ENCODE results near the gene NENF. TPM values are rescaled to one million over a fixed set of nuclear protein-coding genes. Genes with fewer than 3 reads are reported as not detected.
"Not testable (repeated sequence)": the region's sequence is repeated elsewhere in the genome, so short reads cannot be mapped to it uniquely, and the experiment has no call there.

The NENF gene
- total RNA-seq (36.4 TPM), polyA plus RNA-seq (52.2 TPM)
- long read RNA-seq, donor 1, transcript NENF-201 (4 exons, 949 nt): major isoform, 5 of 5 reads
- long read RNA-seq, donor 1, partial matches to known transcripts: 0 of 5 reads
- long read RNA-seq, donor 1, other reads (novel, unspliced or antisense): 0 of 5 reads
- long read RNA-seq, donor 2, transcript NENF-201 (4 exons, 949 nt): major isoform, 36 of 46 reads
- long read RNA-seq, donor 2, transcript NENF-204 (3 exons, 845 nt): minor isoform, 5 of 46 reads
- long read RNA-seq, donor 2, partial matches to known transcripts: 5 of 46 reads
- long read RNA-seq, donor 2, other reads (novel, unspliced or antisense): 0 of 46 reads
- long read RNA-seq, donor 3, transcript NENF-204 (3 exons, 845 nt): minor isoform, 6 of 41 reads
- long read RNA-seq, donor 3, transcript NENF-201 (4 exons, 949 nt): major isoform, 35 of 41 reads
- long read RNA-seq, donor 3, partial matches to known transcripts: 0 of 41 reads
- long read RNA-seq, donor 3, other reads (novel, unspliced or antisense): 0 of 41 reads
- long read RNA-seq, donor 4, transcript NENF-201 (4 exons, 949 nt): major isoform, 18 of 20 reads
- long read RNA-seq, donor 4, partial matches to known transcripts: 0 of 20 reads
- long read RNA-seq, donor 4, other reads (novel, unspliced or antisense): 0 of 20 reads
- long read RNA-seq, donor 5, transcript NENF-204 (3 exons, 845 nt): minor isoform, 13 of 68 reads
- long read RNA-seq, donor 5, transcript NENF-201 (4 exons, 949 nt): major isoform, 55 of 68 reads
- long read RNA-seq, donor 5, partial matches to known transcripts: 0 of 68 reads
- long read RNA-seq, donor 5, other reads (novel, unspliced or antisense): 0 of 68 reads
- long read RNA-seq, donor 6, transcript NENF-201 (4 exons, 949 nt): major isoform, 24 of 24 reads
- long read RNA-seq, donor 6, partial matches to known transcripts: 0 of 24 reads
- long read RNA-seq, donor 6, other reads (novel, unspliced or antisense): 0 of 24 reads
- long read RNA-seq, donor 7, transcript NENF-201 (4 exons, 949 nt): major isoform, 26 of 31 reads
- long read RNA-seq, donor 7, partial matches to known transcripts: 0 of 31 reads
- long read RNA-seq, donor 7, other reads (novel, unspliced or antisense): 0 of 31 reads
- long read RNA-seq, donor 8, transcript NENF-201 (4 exons, 949 nt): major isoform, 9 of 14 reads
- long read RNA-seq, donor 8, transcript NENF-204 (3 exons, 845 nt): minor isoform, 5 of 14 reads
- long read RNA-seq, donor 8, partial matches to known transcripts: 0 of 14 reads
- long read RNA-seq, donor 8, other reads (novel, unspliced or antisense): 0 of 14 reads
- long read RNA-seq, donor 9, transcript NENF-204 (3 exons, 845 nt): minor isoform, 5 of 17 reads
- long read RNA-seq, donor 9, transcript NENF-201 (4 exons, 949 nt): major isoform, 11 of 17 reads
- long read RNA-seq, donor 9, partial matches to known transcripts: 0 of 17 reads
- long read RNA-seq, donor 9, other reads (novel, unspliced or antisense): 0 of 17 reads
- long read RNA-seq, donor 10, transcript NENF-204 (3 exons, 845 nt): minor isoform, 7 of 25 reads
- long read RNA-seq, donor 10, transcript NENF-201 (4 exons, 949 nt): major isoform, 18 of 25 reads
- long read RNA-seq, donor 10, partial matches to known transcripts: 0 of 25 reads
- long read RNA-seq, donor 10, other reads (novel, unspliced or antisense): 0 of 25 reads

DNA sequence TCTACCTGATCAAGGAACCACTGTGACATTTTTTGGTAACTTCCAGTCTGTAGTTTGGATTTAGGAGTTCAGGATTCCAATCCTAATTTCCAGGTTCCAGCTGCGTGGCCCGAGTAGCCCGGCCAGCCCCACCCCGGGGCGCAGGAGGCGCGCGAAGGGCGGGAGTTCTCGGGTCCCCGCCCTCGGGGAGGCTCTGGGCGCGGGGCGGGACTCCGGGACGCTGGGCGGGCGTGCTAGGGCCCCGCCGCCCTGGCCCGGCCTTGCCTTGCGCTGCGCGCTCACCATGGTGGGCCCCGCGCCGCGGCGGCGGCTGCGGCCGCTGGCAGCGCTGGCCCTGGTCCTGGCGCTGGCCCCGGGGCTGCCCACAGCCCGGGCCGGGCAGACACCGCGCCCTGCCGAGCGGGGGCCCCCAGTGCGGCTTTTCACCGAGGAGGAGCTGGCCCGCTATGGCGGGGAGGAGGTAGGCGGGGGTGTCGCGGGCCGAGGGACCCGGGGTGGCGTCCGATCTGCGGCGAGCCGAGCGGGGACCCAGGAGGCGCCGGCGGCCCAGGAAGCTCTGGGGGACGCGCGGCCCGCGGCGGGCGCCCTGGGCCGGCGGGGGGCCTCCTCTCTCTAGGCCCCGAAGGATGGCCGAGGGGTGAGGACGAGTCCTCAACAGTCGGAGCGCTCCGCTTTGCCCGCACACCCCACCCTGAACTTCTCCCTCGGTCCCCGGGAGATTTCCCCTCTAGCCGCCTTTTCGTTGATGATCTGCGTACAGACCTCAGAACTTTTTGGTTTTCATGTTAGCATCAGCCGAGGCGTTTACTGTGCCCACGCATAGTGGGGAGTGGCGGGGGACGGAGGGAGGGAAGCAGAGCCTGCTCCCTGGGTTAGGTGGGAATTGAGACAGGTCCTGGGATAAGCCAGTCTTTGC, at the start of gene NENF:
NENF (plus strand) TSS at position 260 of the 916 bp plus-strand sequence; CDS start at position 284, 24 bp downstream.
- WGBS: 3% methylated on average over 86 of the region's 86 CpGs
- Histone ChIP-seq H3K4me3 (ENCODE audit: low read length in 2 of 2) (peak within 1 kb of the TSS; percentile 49 to 85), H3K27me3 (ENCODE audit: control insufficient read depth in 2 of 2, insufficient read depth in 1 of 2, low read length in 1 of 2) (no peaks in the 10 kb centered on the region), H3K27ac (ENCODE audit: low read depth in 1 of 2, low read length in 1 of 2) (peak within 1 kb of the TSS in 1 of 2 donors; percentile 77), H3K9me3 (ENCODE audit: control insufficient read depth in 2 of 2, insufficient read depth in 1 of 2, low read length in 1 of 2) (no peaks in the 10 kb centered on the region), H3K36me3 (ENCODE audit: control insufficient read depth in 2 of 2, insufficient read depth in 2 of 2, low read length in 1 of 2) (no peaks in the 10 kb centered on the region), H3K4me1 (ENCODE audit: control insufficient read depth in 2 of 2, insufficient read depth in 2 of 2, low read length in 2 of 2) (peaks cover 8 to 18% of the 10 kb centered on the region in 2 donors)
- peak in 7 of 9 donors; percentile 37 to 80 (median 61) for DNase-seq (ENCODE audit: low read depth in 6 of 9, low spot score in 9 of 9)

DNA sequence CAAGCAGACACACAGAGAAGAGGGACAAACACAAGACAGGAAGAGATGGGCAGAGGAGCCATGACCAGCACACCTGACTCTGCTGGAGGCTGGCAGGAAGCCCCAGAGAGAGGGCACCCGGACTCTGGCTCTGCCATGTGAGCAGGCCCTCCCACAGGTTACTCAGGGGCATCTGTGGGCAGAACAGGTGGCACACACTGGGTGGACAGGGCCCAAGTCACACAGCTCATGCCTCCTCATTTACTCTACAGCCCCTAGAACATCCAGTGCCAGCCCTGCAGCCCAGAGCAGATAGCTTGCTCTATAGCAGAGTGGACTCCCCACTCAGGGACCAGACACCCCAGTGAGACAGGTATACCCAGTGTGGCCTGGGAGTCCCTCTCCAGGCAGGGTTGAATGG, 46.7 kb upstream of the NENF start:
- Histone ChIP-seq H3K9me3 (ENCODE audit: control insufficient read depth in 2 of 2, insufficient read depth in 1 of 2, low read length in 1 of 2) (peaks cover 0 to 12% of the 10 kb centered on the region in 2 donors), H3K4me3 (ENCODE audit: low read length in 2 of 2) (no peak overlapping the region), H3K4me1 (ENCODE audit: control insufficient read depth in 2 of 2, insufficient read depth in 2 of 2, low read length in 2 of 2) (no peaks in the 10 kb centered on the region), H3K36me3 (ENCODE audit: control insufficient read depth in 2 of 2, insufficient read depth in 2 of 2, low read length in 1 of 2) (peaks cover 50 to 63% of the 10 kb centered on the region in 2 donors), H3K27ac (ENCODE audit: low read depth in 1 of 2, low read length in 1 of 2) (no peak overlapping the region), H3K27me3 (ENCODE audit: control insufficient read depth in 2 of 2, insufficient read depth in 1 of 2, low read length in 1 of 2) (no peaks in the 10 kb centered on the region)
- DNase-seq (ENCODE audit: low read depth in 6 of 9, low spot score in 9 of 9): no peak
- WGBS: 89% methylated on average over 1 of the region's 1 CpG

DNA sequence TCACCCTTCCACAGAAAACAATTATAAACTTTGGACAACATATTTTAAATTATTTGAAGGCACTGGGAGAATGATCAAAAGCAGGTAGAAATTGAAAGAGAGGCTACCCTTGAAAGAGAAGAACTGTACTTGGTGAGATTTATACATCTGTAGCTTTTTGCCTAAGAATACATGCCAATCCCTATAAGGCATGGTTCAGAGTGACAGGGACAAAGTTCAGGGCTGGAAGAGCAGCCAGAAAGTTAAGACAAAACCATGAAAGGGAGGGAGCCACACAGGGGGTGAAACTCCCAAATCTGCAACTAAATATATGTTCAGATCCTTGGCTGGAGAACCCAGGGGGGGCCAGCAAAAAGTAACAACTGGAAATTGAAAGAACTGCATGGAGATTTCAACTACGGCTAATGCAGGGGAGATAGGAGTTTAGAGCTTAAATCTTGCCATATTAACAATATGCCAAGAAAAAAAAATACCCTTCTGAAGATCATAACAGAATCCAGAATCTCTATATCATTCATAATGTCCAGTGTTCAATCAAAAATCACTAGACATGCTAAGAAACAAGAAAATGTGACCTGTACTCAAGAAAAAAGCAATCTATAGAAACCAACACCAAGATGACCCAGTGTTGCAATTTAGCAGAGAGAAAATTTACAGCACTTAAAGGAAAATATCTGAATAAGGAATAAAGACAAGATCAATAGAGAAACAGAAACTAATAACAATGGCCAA, 43.6 kb upstream of the NENF start:
- 95% methylated on average over 1 of the region's 1 CpG for WGBS
- Histone ChIP-seq H3K27ac (ENCODE audit: low read depth in 1 of 2, low read length in 1 of 2) (no peak overlapping the region), H3K36me3 (ENCODE audit: control insufficient read depth in 2 of 2, insufficient read depth in 2 of 2, low read length in 1 of 2) (peaks cover 35 to 43% of the 10 kb centered on the region in 2 donors), H3K9me3 (ENCODE audit: control insufficient read depth in 2 of 2, insufficient read depth in 1 of 2, low read length in 1 of 2) (peaks cover 0 to 12% of the 10 kb centered on the region in 2 donors), H3K27me3 (ENCODE audit: control insufficient read depth in 2 of 2, insufficient read depth in 1 of 2, low read length in 1 of 2) (no peaks in the 10 kb centered on the region), H3K4me3 (ENCODE audit: low read length in 2 of 2) (no peak overlapping the region), H3K4me1 (ENCODE audit: control insufficient read depth in 2 of 2, insufficient read depth in 2 of 2, low read length in 2 of 2) (no peaks in the 10 kb centered on the region)
- DNase-seq (ENCODE audit: low read depth in 6 of 9, low spot score in 9 of 9): no peak

DNA sequence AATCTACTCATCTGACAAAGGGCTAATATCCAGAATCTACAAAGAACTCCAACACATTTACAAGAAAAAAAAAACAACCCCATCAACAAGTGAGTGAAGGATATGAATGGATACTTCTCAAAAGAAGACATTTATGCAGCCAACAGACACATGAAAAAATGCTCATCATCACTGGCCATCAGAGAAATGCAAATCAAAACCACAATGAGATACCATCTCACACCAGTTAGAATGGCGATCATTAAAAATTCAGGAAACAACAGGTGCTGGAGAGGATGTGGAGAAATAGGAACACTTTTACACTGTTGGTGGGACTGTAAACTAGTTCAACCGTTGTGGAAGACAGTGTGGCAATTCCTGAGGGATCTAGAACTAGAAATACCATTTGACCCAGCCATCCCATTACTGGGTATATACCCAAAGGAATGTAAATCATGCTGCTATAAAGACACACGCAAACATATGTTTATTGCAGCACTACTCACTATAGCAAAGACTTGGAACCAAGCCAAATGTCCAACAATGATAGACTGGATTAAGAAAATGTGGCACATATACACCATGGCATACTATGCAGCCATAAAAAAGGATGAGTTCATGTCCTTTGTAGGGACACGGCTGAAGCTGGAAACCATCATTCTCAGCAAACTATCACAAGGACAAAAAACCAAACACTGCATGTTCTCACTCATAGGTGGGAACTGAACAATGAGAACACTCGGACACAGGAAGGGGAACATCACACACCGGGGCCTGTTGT, 36.9 kb upstream of the NENF start:
- not testable (repeated sequence) for H3K9me3 ChIP-seq (ENCODE audit: control insufficient read depth in 2 of 2, insufficient read depth in 1 of 2, low read length in 1 of 2); H3K4me1 ChIP-seq (ENCODE audit: control insufficient read depth in 2 of 2, insufficient read depth in 2 of 2, low read length in 2 of 2); H3K4me3 ChIP-seq (ENCODE audit: low read length in 2 of 2); H3K27me3 ChIP-seq (ENCODE audit: control insufficient read depth in 2 of 2, insufficient read depth in 1 of 2, low read length in 1 of 2); H3K27ac ChIP-seq (ENCODE audit: low read depth in 1 of 2, low read length in 1 of 2); DNase-seq (ENCODE audit: low read depth in 6 of 9, low spot score in 9 of 9)
- 95% methylated on average over 5 of the region's 6 CpGs for WGBS
- peaks cover 3 to 10% of the 10 kb centered on the region in 2 donors for H3K36me3 ChIP-seq (ENCODE audit: control insufficient read depth in 2 of 2, insufficient read depth in 2 of 2, low read length in 1 of 2)

DNA sequence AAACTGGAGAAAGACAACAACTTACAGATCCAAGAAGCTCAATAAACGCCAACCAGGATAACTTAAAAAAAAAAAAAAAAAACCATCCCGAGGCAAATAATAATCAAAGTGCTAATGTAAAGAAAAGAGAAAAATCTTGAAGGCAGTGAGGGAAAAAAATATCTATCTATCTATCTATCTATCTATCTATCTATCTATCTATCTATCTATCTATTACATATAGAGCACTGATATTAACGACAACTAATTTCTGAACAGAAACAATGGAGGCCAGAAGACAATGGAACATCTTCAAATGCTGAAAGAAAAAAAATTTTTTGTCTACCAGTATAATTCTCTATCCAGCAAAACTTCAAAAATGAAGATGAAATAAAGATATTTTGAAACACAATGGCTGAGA, 36.1 kb upstream of the NENF start:
- 97% methylated on average over 3 of the region's 3 CpGs for WGBS
- Histone ChIP-seq H3K9me3 (ENCODE audit: control insufficient read depth in 2 of 2, insufficient read depth in 1 of 2, low read length in 1 of 2) (no peaks in the 10 kb centered on the region), H3K36me3 (ENCODE audit: control insufficient read depth in 2 of 2, insufficient read depth in 2 of 2, low read length in 1 of 2) (peaks cover 3 to 10% of the 10 kb centered on the region in 2 donors), H3K4me1 (ENCODE audit: control insufficient read depth in 2 of 2, insufficient read depth in 2 of 2, low read length in 2 of 2) (no peaks in the 10 kb centered on the region), H3K4me3 (ENCODE audit: low read length in 2 of 2) (no peak overlapping the region), H3K27me3 (ENCODE audit: control insufficient read depth in 2 of 2, insufficient read depth in 1 of 2, low read length in 1 of 2) (no peaks in the 10 kb centered on the region), H3K27ac (ENCODE audit: low read depth in 1 of 2, low read length in 1 of 2) (no peak overlapping the region)
- DNase-seq (ENCODE audit: low read depth in 6 of 9, low spot score in 9 of 9): no peak

DNA sequence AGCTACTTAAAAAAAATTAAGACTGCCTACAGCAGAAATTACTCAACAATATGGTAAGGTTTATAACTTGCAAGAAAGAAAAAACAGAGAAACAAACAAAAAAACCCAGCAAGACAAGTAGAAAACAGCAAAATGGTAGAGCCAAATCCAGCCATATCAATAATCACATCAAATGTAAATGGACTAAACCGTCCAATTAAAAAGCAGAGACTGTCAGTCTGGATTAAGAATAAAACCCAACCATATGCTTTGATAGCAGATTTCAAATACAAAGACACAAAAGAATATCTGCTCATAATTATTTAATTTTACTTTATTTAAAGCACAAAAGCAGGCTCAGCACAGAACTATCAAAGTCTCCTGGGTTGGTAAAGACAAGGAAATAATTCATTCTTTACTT, 35.5 kb upstream of the NENF start:
- Histone ChIP-seq H3K27me3 (ENCODE audit: control insufficient read depth in 2 of 2, insufficient read depth in 1 of 2, low read length in 1 of 2) (no peaks in the 10 kb centered on the region), H3K9me3 (ENCODE audit: control insufficient read depth in 2 of 2, insufficient read depth in 1 of 2, low read length in 1 of 2) (no peaks in the 10 kb centered on the region), H3K4me3 (ENCODE audit: low read length in 2 of 2) (no peak overlapping the region), H3K36me3 (ENCODE audit: control insufficient read depth in 2 of 2, insufficient read depth in 2 of 2, low read length in 1 of 2) (peaks cover 3 to 13% of the 10 kb centered on the region in 2 donors), H3K4me1 (ENCODE audit: control insufficient read depth in 2 of 2, insufficient read depth in 2 of 2, low read length in 2 of 2) (no peaks in the 10 kb centered on the region), H3K27ac (ENCODE audit: low read depth in 1 of 2, low read length in 1 of 2) (no peak overlapping the region)
- 100% methylated on average over 1 of the region's 1 CpG for WGBS
- no peak for DNase-seq (ENCODE audit: low read depth in 6 of 9, low spot score in 9 of 9)

DNA sequence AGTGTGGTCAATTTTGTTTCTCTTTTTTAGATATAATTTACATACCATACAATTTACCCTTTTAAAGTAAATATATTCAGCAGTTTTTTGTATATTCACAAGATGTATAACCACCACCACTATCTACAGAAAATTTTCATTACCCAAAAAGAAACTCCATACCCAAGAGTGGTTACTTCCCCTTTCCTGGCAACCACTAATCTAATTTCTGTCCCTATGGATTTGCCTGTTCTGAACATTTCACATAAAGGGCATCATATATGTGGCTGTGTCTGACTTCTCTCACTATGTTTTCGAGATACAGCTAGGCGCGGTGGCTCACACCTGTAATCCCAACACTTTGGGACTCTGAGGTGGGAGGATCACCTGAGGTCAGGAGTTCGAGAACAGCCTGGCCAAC, 31.7 kb upstream of the NENF start:
- peaks cover 23 to 31% of the 10 kb centered on the region in 2 donors for H3K36me3 ChIP-seq (ENCODE audit: control insufficient read depth in 2 of 2, insufficient read depth in 2 of 2, low read length in 1 of 2)

More for the DNA sequence above, 31.7 kb upstream of the NENF start:
- H3K9me3 ChIP-seq (ENCODE audit: control insufficient read depth in 2 of 2, insufficient read depth in 1 of 2, low read length in 1 of 2): no peaks in the 10 kb centered on the region
- no peak overlapping the region for H3K27ac ChIP-seq (ENCODE audit: low read depth in 1 of 2, low read length in 1 of 2)
- DNase-seq (ENCODE audit: low read depth in 6 of 9, low spot score in 9 of 9): no peak
- H3K4me3 ChIP-seq (ENCODE audit: low read length in 2 of 2): no peak overlapping the region
- 98% methylated on average over 4 of the region's 4 CpGs for WGBS
- H3K27me3 ChIP-seq (ENCODE audit: control insufficient read depth in 2 of 2, insufficient read depth in 1 of 2, low read length in 1 of 2): no peaks in the 10 kb centered on the region
- no peaks in the 10 kb centered on the region for H3K4me1 ChIP-seq (ENCODE audit: control insufficient read depth in 2 of 2, insufficient read depth in 2 of 2, low read length in 2 of 2)

All from thymus (tissue), 14 donors.